HG03095 (cell line): ENCODE measurements around the gene ZNF484.

Source experiments
- ATAC-seq: cut with Tn5 transposase; IDR thresholded peaks from one replicate; pipeline ENCODE4 v1.9.1; 2021; ENCODE audit warnings: moderate library complexity; ENCODE audit not compliant: unreplicated experiment

ZNF484 gene

DNA sequence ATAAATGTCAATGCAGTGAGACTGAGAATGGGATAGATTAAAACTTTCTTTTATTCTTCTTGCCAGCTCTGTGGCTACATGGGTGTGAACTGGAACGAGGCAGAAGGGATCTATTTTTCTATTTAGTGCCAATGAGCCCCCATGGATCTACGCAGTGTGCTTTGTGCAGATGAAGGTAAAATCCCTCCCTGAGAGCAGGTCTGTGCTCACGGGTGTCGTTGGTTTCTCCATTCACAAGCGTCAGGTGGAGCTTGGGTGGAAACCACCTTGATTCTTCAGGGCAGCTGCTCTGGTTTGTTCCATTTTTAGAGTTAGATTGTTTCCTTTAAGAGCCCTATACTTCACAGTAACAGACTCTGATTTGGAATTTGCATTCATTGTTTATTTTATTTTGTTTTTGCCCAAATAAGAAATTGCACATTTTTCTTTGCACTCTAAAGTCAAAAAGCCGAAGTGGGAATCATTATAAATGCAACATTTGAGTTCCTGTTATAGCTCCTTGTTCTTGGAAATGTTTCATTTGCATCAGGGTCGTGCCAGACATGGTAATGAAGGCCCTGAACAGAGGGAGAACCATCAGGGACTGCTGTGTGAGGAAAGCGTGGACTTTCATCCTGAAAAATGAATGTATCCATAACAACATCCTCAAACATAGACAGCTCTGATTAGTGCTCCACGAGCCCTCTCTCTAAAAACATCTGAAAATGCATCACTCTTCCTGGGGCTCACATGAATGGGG lies 82.1 kb downstream of the ZNF484 start:
- no peak for ATAC-seq
